Neural cell (in vitro differentiated cells): ENCODE measurements around the gene ZC3H11A. TPM values are rescaled to one million over a fixed set of nuclear protein-coding genes. Genes with fewer than 3 reads are reported as not detected.
"Not testable (repeated sequence)": the region's sequence is repeated elsewhere in the genome, so short reads cannot be mapped to it uniquely, and the experiment has no call there.

Experiments
- H2AFZ ChIP-seq: fragments of 200-600, 300-800 bp; sonication (generic), shearing (Covaris generic); 2 replicates; pipeline ENCODE4 v1.6.0; 2014; ENCODE audit warnings: low read depth, mild to moderate bottlenecking, antibody characterized with exemption, low read length, moderate library complexity
- H3F3A ChIP-seq: fragments of 200-600 bp; shearing (Covaris generic); 2 replicates; pipeline ENCODE4 v1.6.1; 2016; ENCODE audit warnings: mild to moderate bottlenecking, moderate library complexity, mixed read lengths, antibody characterized with exemption, low read length; ENCODE audit not compliant: insufficient read depth, poor library complexity, severe bottlenecking
- H3K27ac ChIP-seq: fragments of 200-600, 300-800 bp; sonication (generic), shearing (Covaris generic); 2 replicates; pipeline ENCODE4 v1.5.1; 2014; ENCODE audit warnings: mild to moderate bottlenecking, low read length, moderate library complexity
- H3K27me3 ChIP-seq: fragments of 300-800, 200-600 bp; sonication (generic), shearing (Covaris generic); 2 replicates; pipeline ENCODE4 v1.6.0; 2014; ENCODE audit warnings: mild to moderate bottlenecking, low read depth, low read length, moderate library complexity; ENCODE audit not compliant: insufficient read depth
- H3K36me3 ChIP-seq: fragments of 300-800, 200-600 bp; sonication (generic), shearing (Covaris generic); 2 replicates; pipeline ENCODE4 v1.5.1; 2014; ENCODE audit warnings: mild to moderate bottlenecking, antibody characterized with exemption, low read length, moderate library complexity; ENCODE audit not compliant: insufficient read depth
- H3K4me2 ChIP-seq: fragments of 300-800, 200-600 bp; sonication (generic), shearing (Covaris generic); 2 replicates; pipeline ENCODE4 v1.6.0; 2014; ENCODE audit warnings: mild to moderate bottlenecking, low read length
- H3K4me3 ChIP-seq: fragments of 300-800, 200-600 bp; sonication (generic), shearing (Covaris generic); 2 replicates; pipeline ENCODE4 v1.5.1; 2014; ENCODE audit warnings: mild to moderate bottlenecking, low read length, moderate library complexity
- H3K79me2 ChIP-seq: fragments of 200-600 bp; shearing (Covaris generic); replicated peaks from 2 replicates; pipeline ENCODE4 v1.6.0; 2014; ENCODE audit warnings: mild to moderate bottlenecking, low read length, moderate library complexity; ENCODE audit not compliant: insufficient read depth
- H3K9ac ChIP-seq: fragments of 300-800, 200-600 bp; sonication (generic), shearing (Covaris generic); 2 replicates; pipeline ENCODE4 v1.6.1; 2016; ENCODE audit warnings: mild to moderate bottlenecking, low read length, mixed read lengths
- H3K9me2 ChIP-seq: fragments of 200-600 bp; shearing (Covaris generic); 2 replicates; pipeline ENCODE4 v1.6.1; 2016; ENCODE audit warnings: mild to moderate bottlenecking, low read length, mixed read lengths; ENCODE audit not compliant: insufficient read depth
- H3K9me3 ChIP-seq: fragments of 200-600, 300-800 bp; sonication (generic), shearing (Covaris generic); 2 replicates; pipeline ENCODE4 v1.6.1; 2016; ENCODE audit warnings: mild to moderate bottlenecking, mixed run types, low read length, moderate library complexity, mixed read lengths
- H4K20me1 ChIP-seq: fragments of 200-600 bp; shearing (Covaris generic); 2 replicates; pipeline ENCODE4 v1.6.1; 2016; ENCODE audit warnings: mild to moderate bottlenecking, mixed run types; ENCODE audit not compliant: insufficient read depth
- EP300 ChIP-seq: fragments of 450-650 bp; conservative IDR thresholded peaks from 2 replicates; pipeline ENCODE4 v1.6.1; 2014; ENCODE audit warnings: antibody characterized with exemption, mild to moderate bottlenecking, moderate library complexity; ENCODE audit not compliant: poor library complexity, severe bottlenecking
- EZH2 ChIP-seq: fragments of 200-600, 300-800 bp; shearing (Covaris generic), sonication (generic); IDR thresholded peaks from 2 replicates; pipeline ENCODE4 v1.6.1; 2014; ENCODE audit warnings: antibody characterized with exemption, low read length, borderline replicate concordance, mild to moderate bottlenecking; ENCODE audit not compliant: insufficient read depth, poor library complexity, severe bottlenecking
- MXI1 ChIP-seq: fragments of 450-650 bp; conservative IDR thresholded peaks from 2 replicates; pipeline ENCODE4 v1.6.1; 2014; ENCODE audit warnings: antibody characterized with exemption, mild to moderate bottlenecking; ENCODE audit not compliant: poor library complexity, severe bottlenecking
- POLR2AphosphoS5 ChIP-seq: IDR thresholded peaks from 2 replicates; pipeline ENCODE4 v1.6.1; 2012
- RAD21 ChIP-seq: fragments of 450-650 bp; conservative IDR thresholded peaks from 2 replicates; pipeline ENCODE4 v1.6.1; 2014; ENCODE audit warnings: antibody characterized with exemption, mild to moderate bottlenecking, moderate library complexity
- SMC3 ChIP-seq: fragments of 450-650 bp; conservative IDR thresholded peaks from 2 replicates; pipeline ENCODE4 v1.6.1; 2014; ENCODE audit warnings: antibody characterized with exemption, mild to moderate bottlenecking, moderate library complexity; ENCODE audit not compliant: poor library complexity
- TAF1 ChIP-seq: IDR thresholded peaks from 2 replicates; pipeline ENCODE4 v1.6.1; 2012; ENCODE audit warnings: low read depth
- polyA plus RNA-seq: library from polyadenylated mRNA; depleted of rRNA; stranded (reverse); fragments of >200 nt; gene quantifications from 2 replicates; pipeline ENCODE4 v1.2.3, GENCODE V29; 2014
- TF ChIP-seq, protein P1 (sequence below): fragments of 450-650 bp; IDR thresholded peaks from 2 replicates; pipeline ENCODE4 v1.5.1; 2014; ENCODE audit warnings: antibody characterized with exemption, mild to moderate bottlenecking, moderate library complexity; ENCODE audit not compliant: poor library complexity, severe bottlenecking
- TF ChIP-seq, protein P2 (sequence below): IDR thresholded peaks from 2 replicates; pipeline ENCODE4 v1.6.1; 2012; ENCODE audit warnings: borderline replicate concordance

The ZC3H11A gene
- polyA plus RNA-seq, 1 donor from 2014 or later, result 210 TPM

DNA sequence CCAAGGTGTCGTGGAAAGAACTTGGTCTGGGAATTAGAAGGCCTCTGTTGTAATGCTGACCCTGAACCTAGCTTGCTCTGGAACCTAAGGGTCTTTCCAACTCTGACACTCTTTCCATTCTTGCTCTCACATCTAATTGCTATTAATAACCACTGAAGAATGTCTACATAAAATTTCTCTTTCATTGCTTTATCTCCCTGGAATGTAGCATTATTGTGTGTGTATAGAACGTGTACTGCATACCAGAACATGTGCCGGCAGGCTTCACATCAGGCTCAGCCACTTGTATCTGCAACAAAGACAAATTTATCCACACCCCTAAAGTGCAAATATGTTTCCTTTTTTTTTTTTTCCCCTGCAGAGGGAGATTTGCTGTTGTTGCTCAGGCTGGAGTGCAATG, 44.4 kb upstream of the ZC3H11A start:
- H3K27me3 ChIP-seq, result no peaks in the 10 kb centered on the region
- no peaks in the 10 kb centered on the region for H3F3A ChIP-seq
- no peaks in the 10 kb centered on the region for H3K9me3 ChIP-seq
- no peaks in the 10 kb centered on the region for H4K20me1 ChIP-seq
- H3K9me2 ChIP-seq, result no peaks in the 10 kb centered on the region
- no peak overlapping the region for H3K27ac ChIP-seq
- H3K9ac ChIP-seq, result no peak overlapping the region
- no peak overlapping the region for H3K4me3 ChIP-seq
- H3K36me3 ChIP-seq, result no peaks in the 10 kb centered on the region
- H3K4me2 ChIP-seq, result no peak overlapping the region
- TF ChIP-seq MXI1 (no peak), RAD21 (no peak), POLR2AphosphoS5 (no peak), SMC3 (no peak), TAF1 (no peak), EP300 (no peak), EZH2 (no peak)
- TF ChIP-seq, protein P1, sequence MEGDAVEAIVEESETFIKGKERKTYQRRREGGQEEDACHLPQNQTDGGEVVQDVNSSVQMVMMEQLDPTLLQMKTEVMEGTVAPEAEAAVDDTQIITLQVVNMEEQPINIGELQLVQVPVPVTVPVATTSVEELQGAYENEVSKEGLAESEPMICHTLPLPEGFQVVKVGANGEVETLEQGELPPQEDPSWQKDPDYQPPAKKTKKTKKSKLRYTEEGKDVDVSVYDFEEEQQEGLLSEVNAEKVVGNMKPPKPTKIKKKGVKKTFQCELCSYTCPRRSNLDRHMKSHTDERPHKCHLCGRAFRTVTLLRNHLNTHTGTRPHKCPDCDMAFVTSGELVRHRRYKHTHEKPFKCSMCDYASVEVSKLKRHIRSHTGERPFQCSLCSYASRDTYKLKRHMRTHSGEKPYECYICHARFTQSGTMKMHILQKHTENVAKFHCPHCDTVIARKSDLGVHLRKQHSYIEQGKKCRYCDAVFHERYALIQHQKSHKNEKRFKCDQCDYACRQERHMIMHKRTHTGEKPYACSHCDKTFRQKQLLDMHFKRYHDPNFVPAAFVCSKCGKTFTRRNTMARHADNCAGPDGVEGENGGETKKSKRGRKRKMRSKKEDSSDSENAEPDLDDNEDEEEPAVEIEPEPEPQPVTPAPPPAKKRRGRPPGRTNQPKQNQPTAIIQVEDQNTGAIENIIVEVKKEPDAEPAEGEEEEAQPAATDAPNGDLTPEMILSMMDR, result no peak
- TF ChIP-seq, protein P2, sequence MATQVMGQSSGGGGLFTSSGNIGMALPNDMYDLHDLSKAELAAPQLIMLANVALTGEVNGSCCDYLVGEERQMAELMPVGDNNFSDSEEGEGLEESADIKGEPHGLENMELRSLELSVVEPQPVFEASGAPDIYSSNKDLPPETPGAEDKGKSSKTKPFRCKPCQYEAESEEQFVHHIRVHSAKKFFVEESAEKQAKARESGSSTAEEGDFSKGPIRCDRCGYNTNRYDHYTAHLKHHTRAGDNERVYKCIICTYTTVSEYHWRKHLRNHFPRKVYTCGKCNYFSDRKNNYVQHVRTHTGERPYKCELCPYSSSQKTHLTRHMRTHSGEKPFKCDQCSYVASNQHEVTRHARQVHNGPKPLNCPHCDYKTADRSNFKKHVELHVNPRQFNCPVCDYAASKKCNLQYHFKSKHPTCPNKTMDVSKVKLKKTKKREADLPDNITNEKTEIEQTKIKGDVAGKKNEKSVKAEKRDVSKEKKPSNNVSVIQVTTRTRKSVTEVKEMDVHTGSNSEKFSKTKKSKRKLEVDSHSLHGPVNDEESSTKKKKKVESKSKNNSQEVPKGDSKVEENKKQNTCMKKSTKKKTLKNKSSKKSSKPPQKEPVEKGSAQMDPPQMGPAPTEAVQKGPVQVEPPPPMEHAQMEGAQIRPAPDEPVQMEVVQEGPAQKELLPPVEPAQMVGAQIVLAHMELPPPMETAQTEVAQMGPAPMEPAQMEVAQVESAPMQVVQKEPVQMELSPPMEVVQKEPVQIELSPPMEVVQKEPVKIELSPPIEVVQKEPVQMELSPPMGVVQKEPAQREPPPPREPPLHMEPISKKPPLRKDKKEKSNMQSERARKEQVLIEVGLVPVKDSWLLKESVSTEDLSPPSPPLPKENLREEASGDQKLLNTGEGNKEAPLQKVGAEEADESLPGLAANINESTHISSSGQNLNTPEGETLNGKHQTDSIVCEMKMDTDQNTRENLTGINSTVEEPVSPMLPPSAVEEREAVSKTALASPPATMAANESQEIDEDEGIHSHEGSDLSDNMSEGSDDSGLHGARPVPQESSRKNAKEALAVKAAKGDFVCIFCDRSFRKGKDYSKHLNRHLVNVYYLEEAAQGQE, result no peak
- no peaks in the 10 kb centered on the region for H3K79me2 ChIP-seq
- H2AFZ ChIP-seq, result no peak overlapping the region

DNA sequence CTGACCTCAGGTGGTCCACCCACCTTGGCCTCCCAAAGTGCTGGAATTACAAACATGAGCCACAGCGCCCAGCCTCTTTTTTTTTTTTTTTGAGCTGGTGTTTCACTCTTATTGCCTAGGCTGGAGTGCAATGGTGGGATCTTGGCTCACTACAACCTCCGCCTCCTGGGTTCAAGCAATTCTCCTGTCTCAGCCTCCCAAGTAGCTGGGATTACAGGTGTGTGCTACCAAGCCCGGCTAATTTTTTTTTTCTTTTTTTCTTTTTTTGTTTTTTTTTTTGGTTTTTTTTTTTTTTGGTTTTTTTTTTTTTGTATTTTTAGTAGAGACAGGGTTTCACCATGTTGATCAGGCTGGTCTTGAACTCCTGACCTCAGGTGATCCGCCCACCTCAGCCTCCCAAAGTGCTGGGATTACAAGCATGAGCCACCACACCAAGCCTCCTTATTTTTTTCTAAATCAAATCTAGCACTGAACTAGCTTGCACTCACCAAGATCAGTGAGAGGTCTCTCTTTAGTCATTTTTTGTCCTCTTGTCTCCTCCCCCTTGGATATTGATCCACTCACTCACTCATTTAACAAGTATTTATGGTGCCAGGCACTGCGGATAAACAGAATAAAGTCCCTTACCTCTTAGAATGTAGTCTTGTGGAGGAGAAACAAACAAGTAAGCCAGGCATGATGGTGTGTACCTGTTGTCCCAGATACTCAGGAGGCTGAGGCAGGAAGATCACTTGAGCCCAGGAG, 43.6 kb upstream of the ZC3H11A start:
- not testable (repeated sequence) for H4K20me1 ChIP-seq, H3K9ac ChIP-seq, H3F3A ChIP-seq, H3K4me3 ChIP-seq, H3K79me2 ChIP-seq, H3K9me2 ChIP-seq, H3K4me2 ChIP-seq, H3K9me3 ChIP-seq, H3K36me3 ChIP-seq, H3K27ac ChIP-seq, H3K27me3 ChIP-seq, H2AFZ ChIP-seq

DNA sequence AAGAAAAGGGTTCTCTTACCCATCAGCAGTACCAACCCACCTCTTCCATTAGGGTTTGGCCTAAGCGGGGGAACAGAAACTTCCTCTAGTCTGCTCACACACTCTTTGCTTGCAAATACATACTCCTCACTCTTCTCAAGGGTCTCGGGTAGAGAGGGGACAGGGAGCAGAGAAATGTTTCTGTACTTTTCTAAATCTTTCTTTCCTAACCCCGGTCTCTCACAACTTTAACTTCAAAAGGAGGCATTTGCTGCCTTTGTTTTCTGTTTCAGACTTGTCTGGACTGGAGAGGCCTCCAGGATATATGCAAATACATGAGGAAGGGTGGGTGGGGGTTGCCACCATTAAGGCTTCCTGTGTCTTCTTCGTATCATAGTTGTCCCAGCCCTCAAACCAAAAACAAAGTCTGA, 41.0 kb upstream of the ZC3H11A start:
- H3K4me3 ChIP-seq, result no peak overlapping the region
- H2AFZ ChIP-seq, result no peak overlapping the region
- no peaks in the 10 kb centered on the region for H4K20me1 ChIP-seq
- no peaks in the 10 kb centered on the region for H3K36me3 ChIP-seq
- H3K27ac ChIP-seq, result no peak overlapping the region
- H3K9ac ChIP-seq, result no peak overlapping the region
- no peak overlapping the region for H3K4me2 ChIP-seq
- H3K79me2 ChIP-seq, result no peaks in the 10 kb centered on the region
- no peaks in the 10 kb centered on the region for H3F3A ChIP-seq
- H3K9me2 ChIP-seq, result no peaks in the 10 kb centered on the region
- no peaks in the 10 kb centered on the region for H3K9me3 ChIP-seq
- TF ChIP-seq SMC3 (no peak), EP300 (no peak), MXI1 (no peak), POLR2AphosphoS5 (no peak), TAF1 (no peak), RAD21 (no peak), EZH2 (no peak)
- TF ChIP-seq, protein P2, result no peak
- TF ChIP-seq, protein P1, result no peak
- no peaks in the 10 kb centered on the region for H3K27me3 ChIP-seq
